Stimulated activated CD8-positive, alpha-beta memory T cell treated with anti-CD3 and anti-CD28 coated beads, Interleukin-12 subunit alpha, Interleukin-12 subunit beta, amount 100 ng/mL, for 4 hours (primary cell): Measurements from ENCODE around the gene USP7.

Experiments used
- DNase-seq: peaks from one replicate; pipeline ENCODE4 v3.0.0-alpha.2; 2020; ENCODE audit warnings: low read depth

Gene USP7

DNA sequence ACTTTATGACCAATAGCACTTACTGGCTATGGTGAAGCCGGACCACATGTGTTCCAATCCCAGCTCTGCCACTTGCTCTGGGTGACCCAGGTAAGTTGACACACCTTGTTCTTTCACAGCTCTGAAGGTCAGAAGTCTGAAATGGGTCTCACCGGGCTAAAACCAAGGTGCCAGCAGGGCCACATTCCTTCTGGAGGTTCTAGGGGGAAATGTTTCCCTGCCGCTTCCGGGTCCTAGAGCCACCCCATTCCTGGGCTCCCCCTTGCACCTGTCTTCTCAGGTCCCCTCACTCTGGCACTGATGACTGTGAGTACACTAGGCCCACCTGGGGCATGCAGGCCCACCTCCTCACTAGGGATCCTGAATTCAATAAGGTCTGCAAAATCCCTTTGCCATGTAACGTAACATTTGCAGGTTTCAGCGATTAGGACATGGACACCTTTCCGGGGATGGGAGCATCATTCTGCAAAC, 11.4 kb downstream of the USP7 start:
- DNase-seq, result no peak

DNA sequence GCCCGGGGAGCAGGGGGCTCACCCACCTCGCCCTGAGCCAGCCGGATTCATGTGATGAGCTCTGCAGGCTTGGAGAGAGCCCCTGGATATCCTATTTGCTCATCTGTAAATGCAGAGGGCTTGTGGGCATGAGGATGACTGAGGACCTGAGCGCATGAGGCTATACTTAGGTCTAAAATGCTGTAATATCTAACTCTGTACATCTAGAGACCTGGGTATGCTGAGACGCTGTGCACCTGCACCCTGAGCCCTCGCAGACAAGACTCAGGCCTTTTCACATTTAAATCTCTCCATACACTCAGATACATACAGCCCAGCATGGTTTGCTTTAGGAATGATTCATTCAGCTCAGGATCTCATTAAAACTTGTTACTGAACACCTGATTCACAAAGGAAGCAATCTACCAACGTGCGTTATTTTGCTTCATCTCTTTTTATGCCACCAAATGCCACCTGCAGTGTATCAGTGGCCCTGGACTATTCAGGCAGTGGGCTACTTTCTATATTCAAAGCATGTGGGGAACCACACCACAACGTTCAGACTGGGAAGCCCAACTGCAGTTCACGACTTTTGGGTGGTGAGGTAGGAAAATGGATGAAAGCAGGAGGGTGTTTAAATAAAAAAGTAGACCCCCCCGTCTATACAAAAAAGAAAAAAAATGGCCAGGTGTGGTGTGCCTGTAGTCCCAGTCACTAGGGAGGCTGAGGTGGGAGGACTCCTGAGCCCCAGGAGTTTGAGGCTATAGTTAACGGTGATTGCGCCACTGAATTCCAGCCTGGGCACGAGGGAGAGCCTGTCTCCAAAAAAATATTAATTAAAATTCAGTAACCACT, 12.0 kb downstream of the USP7 start:
- no peak for DNase-seq

DNA sequence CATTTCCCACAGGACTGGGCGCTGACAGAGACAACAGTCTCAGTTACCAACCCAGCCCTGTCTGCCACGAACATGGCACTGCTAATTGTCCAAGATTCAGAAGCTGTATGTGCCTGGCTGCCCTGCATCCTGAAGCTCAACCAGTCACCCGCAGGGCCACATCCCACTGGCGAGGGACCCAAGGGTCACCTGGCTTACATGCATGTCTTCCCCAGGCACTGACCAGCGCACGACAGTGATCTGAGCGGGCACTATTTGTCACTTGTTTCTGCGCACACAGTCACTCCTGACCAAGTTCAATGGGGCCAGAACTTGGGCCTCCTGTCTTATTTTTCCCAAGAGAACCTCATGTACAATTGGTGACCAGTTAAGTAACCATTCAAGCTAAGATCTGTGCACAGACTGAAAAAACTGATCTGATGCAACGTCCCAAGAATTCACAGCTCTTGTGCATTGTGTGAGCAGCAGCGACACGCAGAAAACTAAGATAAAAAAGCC, 13.1 kb downstream of the USP7 start:
- no peak for DNase-seq

DNA sequence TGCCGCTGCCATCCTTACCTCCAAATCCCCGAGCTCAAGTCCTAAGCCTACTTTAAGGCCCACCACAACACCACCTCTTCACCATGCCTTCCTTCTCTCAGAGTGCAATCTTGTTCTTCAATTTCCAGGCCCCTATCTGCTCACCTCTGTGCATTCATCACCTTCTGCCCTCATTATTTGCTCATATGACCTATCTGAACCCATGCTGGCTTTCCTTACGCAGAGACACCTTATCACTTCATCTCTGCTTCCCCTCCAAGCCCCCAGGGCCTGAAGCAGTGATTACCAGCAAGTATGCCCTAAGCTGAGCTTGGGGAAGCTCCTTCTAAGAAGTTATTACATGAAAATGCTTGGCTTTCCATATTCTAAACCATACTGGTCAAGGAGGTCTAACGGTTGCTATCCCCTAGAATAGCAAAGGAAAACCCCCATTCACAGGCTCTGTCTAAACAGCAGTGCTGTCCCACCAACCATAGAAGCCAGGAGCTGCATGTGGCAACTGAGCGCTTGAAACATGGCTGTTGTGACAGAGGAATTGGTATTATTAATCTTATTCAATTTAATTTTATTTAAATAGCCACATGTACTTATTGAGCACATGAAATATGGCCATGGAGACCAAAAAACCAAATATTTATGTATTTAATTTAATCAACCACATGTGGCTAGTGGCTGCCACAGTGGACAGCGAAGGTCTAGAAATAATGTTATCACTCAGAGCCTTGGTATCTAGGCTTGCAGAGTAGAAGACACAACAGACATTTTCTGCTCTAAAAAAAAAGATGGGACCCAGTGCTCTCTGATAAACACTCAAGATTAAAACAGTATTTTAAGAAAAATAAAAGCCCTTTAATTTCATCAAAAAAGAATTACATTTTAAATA, 13.9 kb downstream of the USP7 start:
- no peak for DNase-seq

DNA sequence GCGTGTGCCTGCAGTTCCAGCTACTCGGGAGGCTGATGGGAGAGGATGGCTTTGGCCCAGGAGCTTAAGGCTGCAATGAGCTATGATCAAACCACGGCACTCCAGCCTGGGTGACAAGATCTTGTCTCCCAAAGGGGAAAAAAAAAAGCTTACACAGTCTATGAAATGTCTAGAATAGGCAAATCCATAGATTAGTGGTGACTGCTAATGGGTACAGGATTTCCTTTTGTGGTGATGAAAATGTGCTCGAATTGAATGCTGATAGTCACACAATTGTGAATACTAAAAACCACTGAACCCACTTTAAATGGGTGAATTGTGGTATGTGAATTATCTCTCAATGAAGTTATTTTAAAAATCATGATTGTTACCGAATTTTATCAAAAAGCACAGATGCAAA, 14.9 kb downstream of the USP7 start:
- DNase-seq, result no peak

DNA sequence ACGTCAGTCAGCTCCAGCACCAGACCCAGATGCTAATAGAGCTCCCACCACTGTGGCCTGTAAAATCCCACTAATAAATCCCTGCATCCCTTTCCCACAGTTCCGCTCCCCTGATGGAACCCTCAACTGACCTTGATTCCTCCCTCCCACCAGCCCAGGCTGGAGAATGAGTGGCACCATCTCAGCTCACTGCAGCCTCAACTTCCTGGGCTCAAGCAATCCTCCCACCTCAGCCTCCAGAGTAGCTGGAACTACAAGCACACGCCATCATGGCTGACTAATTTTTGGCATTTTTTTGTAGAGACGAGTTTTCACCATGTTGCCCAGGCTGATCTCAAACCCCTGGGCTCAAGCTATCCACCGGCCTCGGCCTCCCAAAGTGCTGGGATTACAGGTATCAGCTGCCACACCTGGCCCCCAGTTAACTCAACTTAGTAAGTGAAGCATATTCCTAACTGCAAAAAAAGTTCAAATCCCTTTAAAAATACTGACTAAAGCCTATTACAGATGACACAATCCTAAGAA, 15.6 kb downstream of the USP7 start:
- DNase-seq, result no peak

DNA sequence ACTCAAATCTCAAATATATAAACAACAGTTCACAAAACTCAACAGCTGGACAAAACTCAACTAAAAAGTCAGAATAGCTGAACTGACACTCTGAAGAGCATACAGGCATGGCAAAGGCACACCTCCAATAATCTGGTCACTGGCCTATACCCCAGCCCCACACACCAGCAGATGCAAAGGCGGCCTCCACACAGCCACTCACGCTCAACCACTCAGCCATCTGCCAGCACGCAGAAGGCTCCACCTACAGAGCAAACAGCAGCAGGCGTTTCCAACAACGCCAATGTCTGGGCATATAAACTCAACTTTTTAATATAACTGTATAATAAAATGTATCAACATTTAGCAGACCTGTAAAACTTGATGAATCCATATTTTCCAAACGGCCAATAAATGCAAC, 17.2 kb downstream of the USP7 start:
- DNase-seq, result no peak

DNA sequence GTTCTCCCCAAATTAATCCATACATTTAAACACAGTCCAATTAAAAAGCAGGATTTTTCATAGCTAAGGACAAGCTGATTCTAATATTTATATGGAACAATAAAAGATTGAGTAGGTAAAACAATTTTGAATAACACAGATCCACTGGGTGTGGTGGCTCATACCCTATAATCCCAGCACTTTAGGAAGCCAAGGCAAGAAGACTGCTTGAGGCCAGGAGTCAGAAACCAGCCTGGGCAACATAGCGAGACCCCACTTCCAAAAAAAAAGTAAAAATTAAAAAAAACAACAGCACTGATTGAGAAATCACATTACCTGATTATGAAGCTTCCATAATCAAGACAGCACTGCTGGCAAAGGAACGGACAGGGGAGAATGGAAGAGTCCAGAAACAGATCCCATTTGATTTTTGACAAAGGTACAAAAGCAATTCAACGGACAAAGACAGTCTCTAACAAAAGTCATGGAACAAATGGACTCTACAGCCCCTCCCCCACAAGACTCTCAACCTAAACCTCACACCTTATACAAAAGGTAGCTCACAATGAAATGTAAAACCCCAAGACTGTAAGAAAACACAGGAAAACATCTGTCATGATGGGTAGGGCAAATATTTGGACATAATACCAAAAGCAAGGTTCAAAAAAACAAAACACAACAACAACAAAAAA, 17.9 kb downstream of the USP7 start:
- no peak for DNase-seq

DNA sequence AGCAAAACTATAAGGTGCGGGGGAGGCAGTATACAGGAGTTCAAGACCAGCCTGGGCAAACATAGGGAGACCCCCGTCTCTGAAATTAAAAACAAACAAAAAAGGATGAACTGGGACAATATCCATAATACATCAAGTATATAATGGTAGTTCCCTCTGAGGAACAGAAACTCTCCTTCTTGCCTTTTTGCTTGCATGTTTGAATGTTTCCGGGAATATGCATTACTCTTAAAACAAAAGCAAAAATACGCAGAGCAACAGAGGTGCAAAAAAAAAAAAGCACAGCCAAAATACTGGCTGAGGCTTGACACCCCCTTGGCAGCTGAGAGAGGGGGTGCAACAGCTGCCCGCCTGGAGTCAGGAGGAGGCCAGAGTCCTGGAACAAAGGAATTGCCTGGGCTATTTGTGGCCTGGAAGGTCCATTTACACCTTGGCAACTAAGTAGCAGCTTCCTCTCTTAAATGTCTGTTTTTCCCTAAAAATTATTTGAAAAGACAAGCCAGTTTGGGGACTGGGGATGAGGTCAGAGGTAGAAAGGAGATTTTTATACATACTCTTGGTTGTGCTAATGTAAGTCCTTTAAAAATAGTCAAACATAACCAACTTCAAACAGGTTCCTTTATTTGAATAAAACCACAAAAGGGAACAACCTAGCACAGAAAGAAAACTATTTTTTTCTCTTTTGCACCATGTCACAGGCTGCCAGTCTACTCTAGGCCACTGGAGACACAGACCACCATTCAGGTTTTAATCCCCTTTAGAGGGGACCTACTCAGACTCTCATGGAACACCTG, 19.5 kb downstream of the USP7 start:
- DNase-seq, result no peak

DNA sequence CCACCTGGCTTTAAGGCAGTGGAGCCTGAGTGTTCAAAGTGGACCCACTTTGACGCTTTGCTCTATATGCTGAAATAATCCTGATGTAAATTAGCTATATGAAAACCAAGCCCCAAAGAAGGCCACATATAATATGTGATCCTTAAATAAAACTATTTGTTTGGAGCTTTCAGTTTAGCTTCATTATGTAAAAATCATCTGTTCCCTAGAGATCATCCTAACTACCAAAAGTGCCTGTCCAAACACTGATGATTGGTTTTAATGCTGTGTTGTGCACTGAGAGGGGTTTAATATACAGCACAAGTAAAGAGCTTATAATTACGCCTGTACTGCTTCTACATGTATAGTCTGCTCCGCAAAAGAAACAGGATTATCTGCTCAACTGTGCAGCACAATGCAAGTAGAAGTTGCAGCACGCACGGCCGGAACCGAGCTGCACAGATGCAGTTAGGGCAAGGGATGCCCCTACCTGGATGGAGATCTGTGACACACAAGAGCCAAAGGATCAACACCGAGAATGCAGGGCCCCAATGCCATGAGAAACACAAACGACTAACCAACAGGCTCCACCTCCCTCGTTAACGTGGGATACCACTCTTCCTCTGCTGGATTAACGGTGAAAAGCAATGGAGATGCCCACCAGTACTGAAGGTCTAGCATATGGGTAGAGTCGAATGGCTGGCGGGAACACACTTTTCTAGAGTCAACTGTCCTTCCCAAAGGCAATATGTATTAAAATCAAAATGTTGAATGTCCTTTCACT, 20.5 kb downstream of the USP7 start:
- no peak for DNase-seq

DNA sequence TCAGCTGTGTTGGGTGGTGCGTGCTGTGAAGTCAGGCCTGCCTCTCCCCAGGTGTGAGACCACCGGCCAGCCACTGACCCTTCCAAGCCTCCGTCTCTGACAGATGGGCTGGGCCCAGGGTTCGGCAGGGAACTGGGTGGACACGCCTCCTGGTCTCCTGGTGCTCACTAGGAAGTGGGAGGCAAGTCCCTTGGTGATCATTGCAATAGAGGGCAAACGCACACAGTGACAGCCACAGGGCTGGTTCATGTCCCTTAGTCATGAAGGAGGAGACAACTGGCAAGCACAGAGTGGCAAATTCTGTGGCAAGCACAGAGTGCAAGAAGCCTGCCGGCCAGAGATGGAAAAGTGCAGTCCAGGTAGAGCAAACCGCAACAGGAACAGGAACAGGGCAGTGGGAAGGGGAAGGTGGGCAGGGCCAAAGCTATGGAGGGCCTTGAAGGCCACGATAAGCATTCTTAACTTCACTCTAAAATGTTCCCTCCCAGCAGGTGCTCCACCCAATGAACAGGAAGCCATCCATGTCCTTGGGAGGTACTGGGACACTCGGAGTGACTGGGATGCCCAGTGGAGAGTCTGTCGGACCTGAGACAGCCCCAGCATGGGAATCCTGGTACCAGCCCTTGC, 21.9 kb downstream of the USP7 start:
- DNase-seq, result no peak

DNA sequence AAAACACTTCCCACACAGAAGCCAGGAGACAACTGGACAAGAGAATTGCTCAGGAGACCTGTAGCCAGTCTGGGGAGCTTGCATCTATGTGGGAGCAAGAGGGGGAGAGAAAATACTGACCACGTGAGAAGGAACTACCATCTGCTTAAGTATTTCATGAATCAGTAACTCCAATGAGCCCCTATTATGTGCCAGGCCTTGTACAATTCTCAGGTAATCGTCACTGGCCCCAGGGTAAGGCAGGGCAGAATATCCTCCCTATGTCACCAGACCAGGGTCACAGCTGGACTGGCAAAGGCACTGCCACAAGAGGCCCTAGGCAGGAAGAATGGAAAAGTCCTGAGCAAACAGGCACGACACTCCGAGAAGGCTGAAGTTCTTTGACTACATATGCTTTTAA, 25.9 kb downstream of the USP7 start:
- no peak for DNase-seq

DNA sequence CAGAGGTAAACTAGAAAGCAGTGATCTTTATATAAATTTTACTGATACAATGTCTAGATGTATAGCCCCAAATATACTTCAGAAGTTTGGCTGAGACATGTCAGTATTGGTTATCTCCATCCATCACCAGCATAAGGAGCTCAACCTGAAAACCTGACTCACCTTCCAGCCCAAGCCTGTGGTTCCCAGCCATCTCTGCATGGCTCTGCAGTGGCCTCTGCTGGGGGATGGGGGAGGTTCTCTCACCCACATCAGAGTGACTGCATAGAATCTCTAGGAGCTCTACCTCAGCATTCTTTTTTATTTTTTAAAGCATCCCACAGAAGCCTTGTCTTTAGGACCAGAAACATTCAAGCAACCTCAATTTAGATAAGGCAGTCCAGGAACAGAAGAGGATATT, 27.3 kb downstream of the USP7 start:
- peak; percentile 61 for DNase-seq

DNA sequence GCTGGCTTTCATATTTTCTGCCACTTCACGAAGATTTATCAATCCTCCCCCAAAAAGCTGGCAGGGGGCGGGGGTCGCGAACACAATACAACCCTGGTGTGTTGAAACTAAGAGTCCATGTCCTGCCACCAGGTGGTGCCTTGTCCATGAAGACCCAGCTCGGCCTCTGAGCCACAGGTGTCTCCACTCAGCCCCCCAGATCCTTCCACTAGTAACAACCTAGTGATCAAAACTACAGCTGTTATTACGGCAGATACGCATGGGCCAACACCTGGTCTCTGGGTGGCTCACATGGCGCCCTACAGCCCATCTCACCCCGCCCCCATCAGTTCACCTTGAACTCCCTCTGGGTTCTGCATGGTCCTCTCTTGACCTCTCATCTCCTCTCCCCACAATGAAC, 27.7 kb downstream of the USP7 start:
- DNase-seq, result no peak

DNA sequence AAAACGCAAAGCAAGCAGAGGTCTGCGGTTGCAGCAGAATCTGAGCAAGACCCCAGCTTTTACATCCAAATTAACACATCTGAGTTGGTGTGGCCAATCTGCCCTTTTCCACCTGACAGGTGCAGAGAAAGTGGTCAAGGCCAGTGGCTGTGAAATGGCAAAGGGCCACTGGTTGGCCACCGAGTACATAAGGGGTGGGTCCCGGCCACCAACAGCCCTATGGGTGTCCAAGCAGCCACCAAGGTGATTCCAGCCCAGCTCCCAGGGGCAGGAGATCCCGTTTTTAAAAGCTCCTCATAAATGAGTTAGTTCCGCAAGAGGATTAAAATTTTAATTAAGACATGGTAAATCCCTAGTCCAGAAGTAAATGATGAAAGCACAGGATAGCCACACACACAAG, 29.1 kb downstream of the USP7 start:
- no peak for DNase-seq

DNA sequence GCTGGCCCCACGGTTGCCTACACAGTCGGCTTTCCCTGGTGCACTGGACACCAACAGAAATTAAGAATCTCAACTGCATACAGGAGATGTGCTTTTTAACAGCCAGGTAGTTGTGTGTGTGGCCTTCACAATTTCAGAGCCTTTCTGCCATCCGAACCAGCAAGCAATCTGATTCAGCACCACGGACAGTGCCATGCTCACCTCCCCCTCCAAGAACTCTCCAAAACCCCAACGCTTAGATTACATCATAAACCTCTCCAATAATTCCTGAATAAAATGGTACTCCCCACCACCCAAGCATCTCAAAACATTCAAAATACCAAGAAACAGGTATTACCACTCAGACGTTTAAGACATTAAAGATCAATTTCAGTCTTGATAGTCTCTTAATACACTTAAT, 31.8 kb downstream of the USP7 start:
- DNase-seq, result no peak

DNA sequence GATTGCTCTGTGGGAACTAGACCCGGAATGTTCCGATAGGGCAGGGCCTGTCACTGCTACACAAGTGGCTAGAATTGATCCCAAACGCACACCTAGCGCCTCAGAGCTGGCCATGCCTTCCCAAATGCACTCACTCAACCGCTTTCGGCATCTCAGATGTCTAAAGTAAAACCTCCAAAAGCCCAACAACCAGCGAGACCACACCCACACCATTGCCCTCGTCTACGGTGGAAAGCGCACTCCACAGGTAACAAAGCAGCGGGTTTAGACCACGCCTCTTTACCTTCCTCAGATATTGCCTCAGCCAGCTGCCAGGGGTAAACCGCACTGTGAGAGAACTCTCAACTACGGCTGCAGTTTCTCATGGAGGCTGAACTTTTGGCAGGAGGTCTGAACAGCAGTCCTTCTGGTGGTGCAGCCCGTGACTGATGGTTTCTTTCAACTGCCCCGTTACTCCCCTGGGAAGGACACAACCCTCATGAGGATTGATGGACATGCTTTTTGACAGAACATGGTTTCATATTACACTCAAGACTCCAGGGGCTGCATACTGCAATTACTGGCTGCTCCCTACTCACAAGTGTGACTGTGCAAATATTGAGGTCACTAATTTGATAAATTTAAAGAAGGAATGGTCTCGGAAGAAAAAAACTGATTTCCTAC, 34.5 kb downstream of the USP7 start:
- no peak for DNase-seq

DNA sequence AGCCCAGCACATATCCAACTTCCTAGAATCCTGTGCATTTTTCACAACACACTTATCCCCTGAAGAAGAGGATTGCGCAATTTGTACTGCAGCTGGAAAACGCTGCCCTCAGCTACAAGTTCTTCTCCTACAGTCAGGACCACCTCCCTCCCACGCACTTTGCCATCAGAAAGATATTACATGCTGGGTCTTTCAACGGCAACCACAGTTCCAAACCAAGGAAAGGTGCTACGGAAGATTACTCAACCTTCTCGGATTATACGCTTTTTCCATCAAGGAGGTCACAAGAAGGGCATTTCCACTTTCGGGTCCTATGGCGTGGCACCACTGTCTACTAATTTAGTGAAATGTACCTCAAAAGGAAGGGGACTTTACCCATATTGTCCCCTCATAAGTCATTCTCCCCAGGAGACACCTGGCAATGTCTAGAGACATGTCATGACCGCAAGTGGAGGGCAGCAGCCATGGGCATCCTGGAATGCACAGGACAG, 35.2 kb downstream of the USP7 start:
- DNase-seq, result no peak

DNA sequence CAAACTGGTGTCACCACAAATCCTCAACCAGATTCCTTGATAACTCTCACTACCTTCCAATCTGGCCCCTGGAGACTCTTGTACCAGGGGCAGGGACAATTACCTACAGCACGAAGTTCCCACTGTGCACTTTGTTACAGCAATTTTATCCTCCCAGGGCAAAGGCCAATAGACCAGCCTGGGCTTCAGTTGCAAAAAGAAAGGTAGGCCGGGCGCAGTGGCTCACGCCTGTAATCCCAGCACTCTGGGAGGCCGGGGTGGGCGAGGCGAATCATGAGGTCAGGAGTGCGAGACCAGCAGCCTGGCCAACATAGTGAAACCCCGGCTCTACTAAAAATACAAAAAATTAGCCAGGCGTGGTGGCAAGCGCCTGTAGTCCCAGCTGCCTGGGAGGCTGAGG, 36.9 kb downstream of the USP7 start:
- DNase-seq, result no peak
